Panc1 (cell line): Measurements from ENCODE around the gene CHST15. TPM values are rescaled to one million over a fixed set of nuclear protein-coding genes. Genes with fewer than 3 reads are reported as not detected.

ENCODE experiments used
- ATAC-seq: fragments of 200-7000 bp; cut with Tn5 transposase; 2 replicates; pipeline ENCODE4 v1.9.1; 2020; ENCODE audit warnings: mild to moderate bottlenecking, moderate library complexity
- BruUV-seq: library from RNA; stranded (reverse); fragments of 400-500 nt; replicated peaks from 2 replicates; lab custom pipeline; 2021; lab: Mats Ljungman, UMichigan
- CTCF ChIA-PET: fragments of 300-600 bp; sonication (Branson Sonifier 250); formaldehyde crosslinking; loops from one replicate; lab custom pipeline; 2022; ENCODE audit warnings: antibody characterized with exemption; lab: Charles Lee
- POLR2A ChIA-PET: fragments of 300-600 bp; sonication (Branson Sonifier 250); formaldehyde crosslinking; loops from one replicate; lab custom pipeline; 2022; ENCODE audit warnings: antibody characterized with exemption; lab: Charles Lee
- DNase-seq: peaks from one replicate; pipeline ENCODE4 v3.0.0-alpha.2; 2010; ENCODE audit warnings: low read depth, low spot score
- H3K27ac ChIP-seq: 2 replicates; pipeline ENCODE4 v1.5.1; 2011; ENCODE audit warnings: mild to moderate bottlenecking, low read length, inconsistent platforms
- H3K27me3 ChIP-seq: fragments of 200-500 bp; sonication (Bioruptor generic); 2 replicates; pipeline ENCODE4 v1.6.0; 2014; ENCODE audit warnings: low read length, inconsistent platforms; ENCODE audit not compliant: control insufficient read depth, insufficient read depth
- H3K36me3 ChIP-seq: fragments of 200-500 bp; sonication (Bioruptor generic); 2 replicates; pipeline ENCODE4 v1.5.1; 2014; ENCODE audit warnings: inconsistent platforms, mild to moderate bottlenecking, low read length, moderate library complexity; ENCODE audit not compliant: control insufficient read depth, insufficient read depth
- H3K4me1 ChIP-seq: 2 replicates; pipeline ENCODE4 v1.5.1; 2011; ENCODE audit warnings: inconsistent platforms, mild to moderate bottlenecking, low read length, moderate library complexity; ENCODE audit not compliant: control insufficient read depth, insufficient read depth
- H3K4me3 ChIP-seq, 2 experiments: 2 replicates each; pipeline ENCODE4 v1.5.1; 2011 to 2012; ENCODE audit warnings: low read depth in 2 of 2, low read length in 2 of 2, mild to moderate bottlenecking in 2 of 2, inconsistent platforms in 1 of 2, moderate library complexity in 1 of 2
- H3K9me3 ChIP-seq: fragments of 200-500 bp; sonication (Bioruptor generic); 2 replicates; pipeline ENCODE4 v1.5.1; 2014; ENCODE audit warnings: low read depth, mild to moderate bottlenecking, inconsistent platforms, low read length, moderate library complexity; ENCODE audit not compliant: control insufficient read depth, insufficient read depth
- POLR2AphosphoS5 ChIP-seq: IDR thresholded peaks from 2 replicates; pipeline ENCODE4 v1.6.1; 2012; ENCODE audit warnings: mild to moderate bottlenecking, low read depth, low read length, moderate library complexity
- SIN3A ChIP-seq: IDR thresholded peaks from 2 replicates; pipeline ENCODE4 v1.6.1; 2012; ENCODE audit warnings: low read depth, mild to moderate bottlenecking, low read length, moderate library complexity, borderline replicate concordance; ENCODE audit not compliant: insufficient read depth
- TCF7L2 ChIP-seq: IDR thresholded peaks from 2 replicates; pipeline ENCODE4 v1.6.1; 2011; ENCODE audit warnings: mild to moderate bottlenecking, low read depth, low read length, inconsistent platforms
- in situ Hi-C: cut with HindIII; loops from 2 replicates; pipeline ENCODE4 v1.10.0; 2016; ENCODE audit warnings: low sequenced_read_pairs, low pct_unique_long_range_greater_than_20kb
- intact Hi-C: fragments of 100-400 bp; cut with micrococcal nuclease; formaldehyde crosslinking; loops from one replicate; pipeline ENCODE4 v1.10.0; 2022; ENCODE audit not compliant: unreplicated experiment
- total RNA-seq: library from RNA; stranded (reverse); gene quantifications from one replicate; pipeline ENCODE4 v1.2.1, GENCODE V29; 2021; ENCODE audit not compliant: unreplicated experiment
- TF ChIP-seq, protein P1 (sequence below): fragments of 450-650 bp; IDR thresholded peaks from 2 replicates; pipeline ENCODE4 v1.5.1; 2017; ENCODE audit warnings: mild to moderate bottlenecking
- TF ChIP-seq, protein P2 (sequence below), 2 experiments: IDR thresholded peaks; 2 replicates each; pipeline ENCODE4 v1.6.1; 2011 to 2012; ENCODE audit warnings: low read depth in 2 of 2, control low read depth in 1 of 2, low read length in 1 of 2, mild to moderate bottlenecking in 1 of 2, moderate library complexity in 1 of 2; ENCODE audit not compliant: insufficient read depth in 1 of 2

CHST15 gene
- total RNA-seq, 1 experiment from 2014 or later = 33.2 TPM

GRCh38 chr10:124132876-124133275 lies 39.5 kb upstream of the CHST15 start:
- CTCF ChIA-PET = no interaction called here
- ATAC-seq = no peak

GRCh38 chr10:124132306-124132705 lies 38.9 kb upstream of the CHST15 start:
- DNase-seq = no peak
- ATAC-seq = no peak
- no peaks in the 10 kb centered on the region for H3K4me1 ChIP-seq
- no peak overlapping the region for H3K27ac ChIP-seq
- intact Hi-C loops = no loop called here
- TF ChIP-seq SIN3A (no peak), TCF7L2 (no peak), POLR2AphosphoS5 (no peak)
- TF ChIP-seq, protein P1, sequence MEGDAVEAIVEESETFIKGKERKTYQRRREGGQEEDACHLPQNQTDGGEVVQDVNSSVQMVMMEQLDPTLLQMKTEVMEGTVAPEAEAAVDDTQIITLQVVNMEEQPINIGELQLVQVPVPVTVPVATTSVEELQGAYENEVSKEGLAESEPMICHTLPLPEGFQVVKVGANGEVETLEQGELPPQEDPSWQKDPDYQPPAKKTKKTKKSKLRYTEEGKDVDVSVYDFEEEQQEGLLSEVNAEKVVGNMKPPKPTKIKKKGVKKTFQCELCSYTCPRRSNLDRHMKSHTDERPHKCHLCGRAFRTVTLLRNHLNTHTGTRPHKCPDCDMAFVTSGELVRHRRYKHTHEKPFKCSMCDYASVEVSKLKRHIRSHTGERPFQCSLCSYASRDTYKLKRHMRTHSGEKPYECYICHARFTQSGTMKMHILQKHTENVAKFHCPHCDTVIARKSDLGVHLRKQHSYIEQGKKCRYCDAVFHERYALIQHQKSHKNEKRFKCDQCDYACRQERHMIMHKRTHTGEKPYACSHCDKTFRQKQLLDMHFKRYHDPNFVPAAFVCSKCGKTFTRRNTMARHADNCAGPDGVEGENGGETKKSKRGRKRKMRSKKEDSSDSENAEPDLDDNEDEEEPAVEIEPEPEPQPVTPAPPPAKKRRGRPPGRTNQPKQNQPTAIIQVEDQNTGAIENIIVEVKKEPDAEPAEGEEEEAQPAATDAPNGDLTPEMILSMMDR = no peak
- TF ChIP-seq, protein P2, sequence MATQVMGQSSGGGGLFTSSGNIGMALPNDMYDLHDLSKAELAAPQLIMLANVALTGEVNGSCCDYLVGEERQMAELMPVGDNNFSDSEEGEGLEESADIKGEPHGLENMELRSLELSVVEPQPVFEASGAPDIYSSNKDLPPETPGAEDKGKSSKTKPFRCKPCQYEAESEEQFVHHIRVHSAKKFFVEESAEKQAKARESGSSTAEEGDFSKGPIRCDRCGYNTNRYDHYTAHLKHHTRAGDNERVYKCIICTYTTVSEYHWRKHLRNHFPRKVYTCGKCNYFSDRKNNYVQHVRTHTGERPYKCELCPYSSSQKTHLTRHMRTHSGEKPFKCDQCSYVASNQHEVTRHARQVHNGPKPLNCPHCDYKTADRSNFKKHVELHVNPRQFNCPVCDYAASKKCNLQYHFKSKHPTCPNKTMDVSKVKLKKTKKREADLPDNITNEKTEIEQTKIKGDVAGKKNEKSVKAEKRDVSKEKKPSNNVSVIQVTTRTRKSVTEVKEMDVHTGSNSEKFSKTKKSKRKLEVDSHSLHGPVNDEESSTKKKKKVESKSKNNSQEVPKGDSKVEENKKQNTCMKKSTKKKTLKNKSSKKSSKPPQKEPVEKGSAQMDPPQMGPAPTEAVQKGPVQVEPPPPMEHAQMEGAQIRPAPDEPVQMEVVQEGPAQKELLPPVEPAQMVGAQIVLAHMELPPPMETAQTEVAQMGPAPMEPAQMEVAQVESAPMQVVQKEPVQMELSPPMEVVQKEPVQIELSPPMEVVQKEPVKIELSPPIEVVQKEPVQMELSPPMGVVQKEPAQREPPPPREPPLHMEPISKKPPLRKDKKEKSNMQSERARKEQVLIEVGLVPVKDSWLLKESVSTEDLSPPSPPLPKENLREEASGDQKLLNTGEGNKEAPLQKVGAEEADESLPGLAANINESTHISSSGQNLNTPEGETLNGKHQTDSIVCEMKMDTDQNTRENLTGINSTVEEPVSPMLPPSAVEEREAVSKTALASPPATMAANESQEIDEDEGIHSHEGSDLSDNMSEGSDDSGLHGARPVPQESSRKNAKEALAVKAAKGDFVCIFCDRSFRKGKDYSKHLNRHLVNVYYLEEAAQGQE (IDR thresholded peaks at IDR 0.05; ENCODE audit: insufficient read depth in 1 of 2, low read depth in 2 of 2, low read length in 1 of 2) = no peak
- no peaks in the 10 kb centered on the region for H3K9me3 ChIP-seq
- ChIA-PET POLR2A (no interaction called here), CTCF (no interaction called here)
- BruUV-seq = no TSS peak
- H3K27me3 ChIP-seq = no peaks in the 10 kb centered on the region
- in situ Hi-C loops = no loop called here
- no peaks in the 10 kb centered on the region for H3K36me3 ChIP-seq
- H3K4me3 ChIP-seq = no peak overlapping the region

More at GRCh38 chr10:124132876-124133275, 39.5 kb upstream of the CHST15 start:
- Histone ChIP-seq H3K9me3 (no peaks in the 10 kb centered on the region), H3K4me3 (no peak overlapping the region), H3K27me3 (no peaks in the 10 kb centered on the region), H3K36me3 (no peaks in the 10 kb centered on the region), H3K27ac (no peak overlapping the region), H3K4me1 (no peaks in the 10 kb centered on the region)
- intact Hi-C loops = no loop called here
- POLR2A ChIA-PET = no interaction called here
- BruUV-seq = no TSS peak
- in situ Hi-C loops = no loop called here
- TF ChIP-seq TCF7L2 (no peak), POLR2AphosphoS5 (no peak), SIN3A (no peak)
- TF ChIP-seq, protein P2 (IDR thresholded peaks at IDR 0.05; ENCODE audit: insufficient read depth in 1 of 2, low read depth in 2 of 2, low read length in 1 of 2) = no peak
- TF ChIP-seq, protein P1 = no peak
- DNase-seq = no peak
